LoVo (cell line): ENCODE data around the gene MVB12A.

Source experiments
- DNase-seq: peaks from one replicate; pipeline ENCODE4 v3.0.0-alpha.2; 2016; ENCODE audit warnings: low spot score

Gene MVB12A

DNA sequence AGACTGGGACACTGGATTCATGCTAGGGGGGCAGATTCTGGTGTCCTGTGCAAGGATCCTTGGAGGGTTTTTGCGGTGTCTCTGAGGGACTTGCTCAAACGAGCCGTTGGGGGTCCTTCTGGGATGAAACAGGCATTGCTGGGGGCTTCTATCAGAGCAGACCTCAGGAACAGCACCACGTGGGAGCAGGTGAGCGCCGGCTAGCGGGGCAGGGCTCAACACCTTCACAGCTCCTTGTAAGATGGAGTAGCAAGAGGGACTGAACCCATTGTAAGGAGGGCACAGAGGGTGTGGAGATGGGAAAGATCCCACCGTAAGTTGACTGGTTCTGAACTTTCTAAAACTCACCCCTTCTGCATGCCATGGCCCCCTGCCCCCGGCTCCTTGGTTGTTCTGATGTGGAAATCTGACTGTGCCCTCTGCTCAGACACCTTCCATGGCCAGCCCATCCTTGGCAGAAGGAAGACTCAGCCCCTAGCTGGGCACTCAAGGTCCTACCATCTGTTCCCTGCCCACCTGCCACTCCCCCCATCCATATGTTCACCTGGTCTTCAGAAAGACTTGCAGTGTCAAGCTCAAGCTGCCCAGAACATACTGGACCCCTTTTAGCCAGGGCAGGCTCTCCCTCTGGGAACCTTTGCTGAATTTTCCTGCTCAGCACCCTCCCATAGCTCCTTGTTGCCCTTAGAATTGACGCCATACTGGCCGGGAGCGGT lies 51.7 kb downstream of the MVB12A start:
- DNase-seq = no peak

DNA sequence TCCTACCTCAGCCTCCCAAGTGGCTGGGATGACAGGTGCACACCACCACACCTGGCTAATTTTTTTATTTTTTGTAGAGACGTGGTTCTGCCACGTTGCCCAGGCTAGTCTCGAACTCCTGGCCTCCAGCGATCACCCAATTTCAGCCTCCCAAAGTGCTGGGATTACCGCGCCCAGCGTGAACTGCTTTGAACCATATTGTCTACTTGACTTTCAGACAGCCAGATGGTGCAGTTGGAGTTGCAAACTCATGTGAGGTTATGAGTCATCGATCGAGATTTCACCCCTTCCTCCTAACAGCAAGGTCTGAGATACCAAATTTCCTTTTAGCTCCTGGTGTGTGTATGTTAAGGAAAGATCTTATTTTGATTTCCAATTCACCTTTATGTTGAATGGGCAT lies 53.2 kb downstream of the MVB12A start:
- DNase-seq = no peak
